Activated T-cell treated with anti-CD3 and anti-CD28 coated beads, Interleukin-2, amount 50 U/mL, for 4 hours (primary cell): Measurements from ENCODE around the gene LMOD2. TPM values are rescaled to one million over a fixed set of nuclear protein-coding genes. Genes with fewer than 3 reads are reported as not detected.

Experiments
- ATAC-seq, 2 donors: fragments of 200-7000 bp; cut with Tn5 transposase; one replicate each; pipeline ENCODE4 v1.10.0; 2021
- DNase-seq: peaks from one replicate; pipeline ENCODE4 v3.0.0-alpha.2; 2020
- H3K27me3 Mint-ChIP-seq: one replicate; pipeline ENCODE4 v1.8.0; 2021; ENCODE audit warnings: low read depth, mixed read lengths
- H3K36me3 Mint-ChIP-seq: one replicate; pipeline ENCODE4 v1.8.0; 2022; ENCODE audit warnings: mixed read lengths; ENCODE audit not compliant: insufficient read depth
- H3K4me1 Mint-ChIP-seq: one replicate; pipeline ENCODE4 v1.8.0; 2021; ENCODE audit warnings: low read depth, mixed read lengths
- H3K4me3 Mint-ChIP-seq: one replicate; pipeline ENCODE4 v1.8.0; 2021; ENCODE audit warnings: mild to moderate bottlenecking, moderate library complexity, mixed read lengths
- H3K9me3 Mint-ChIP-seq: one replicate; pipeline ENCODE4 v1.8.0; 2021; ENCODE audit warnings: mixed read lengths
- total RNA-seq, 3 donors: library from RNA; stranded (reverse); gene quantifications; one replicate each; pipeline ENCODE4 v1.2.1, GENCODE V29; 2021

The LMOD2 gene
- total RNA-seq, 3 donors from 2014 or later = not detected

DNA sequence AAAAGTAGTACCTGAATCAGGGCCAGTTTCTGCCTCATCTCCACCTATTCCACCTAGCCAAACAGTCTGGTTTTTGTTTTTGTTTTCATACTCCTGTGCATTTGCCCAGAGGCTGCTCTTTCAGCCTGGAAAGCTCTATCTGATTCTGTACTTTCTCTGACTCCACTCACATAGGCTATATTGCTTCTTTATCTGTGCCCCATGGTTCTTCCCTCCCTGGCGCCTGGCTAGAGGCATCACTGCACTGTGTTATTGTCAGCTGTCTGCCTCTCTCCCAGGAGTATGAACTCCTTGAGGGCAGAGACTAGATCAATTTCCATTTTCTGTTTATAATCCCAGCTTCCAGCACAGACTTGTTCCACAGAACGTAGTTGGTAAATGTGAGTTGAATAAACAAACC lies 5.1 kb upstream of the LMOD2 start:
- H3K36me3 Mint-ChIP-seq = no peaks in the 10 kb centered on the region
- H3K27me3 Mint-ChIP-seq = peaks cover 17% of the 10 kb centered on the region

GRCh38 chr7:123652406-123652805 lies 3.3 kb upstream of the LMOD2 start:
- peaks cover 12% of the 10 kb centered on the region for H3K27me3 Mint-ChIP-seq
- no peak for DNase-seq

More for the DNA sequence above, 5.1 kb upstream of the LMOD2 start:
- no peak for ATAC-seq
- Mint-ChIP-seq H3K4me3 (no peak overlapping the region), H3K4me1 (no peaks in the 10 kb centered on the region), H3K9me3 (no peaks in the 10 kb centered on the region)
- no peak for DNase-seq

GRCh38 chr7:123653162-123653561 lies 2.5 kb upstream of the LMOD2 start:
- DNase-seq = no peak
- Mint-ChIP-seq H3K27me3 (peaks cover 8% of the 10 kb centered on the region), H3K36me3 (no peaks in the 10 kb centered on the region), H3K9me3 (no peaks in the 10 kb centered on the region), H3K4me1 (no peaks in the 10 kb centered on the region), H3K4me3 (no peak overlapping the region)
- ATAC-seq = no peak

More at GRCh38 chr7:123652406-123652805, 3.3 kb upstream of the LMOD2 start:
- no peak for ATAC-seq
- Mint-ChIP-seq H3K36me3 (no peaks in the 10 kb centered on the region), H3K9me3 (no peaks in the 10 kb centered on the region), H3K4me3 (no peak overlapping the region), H3K4me1 (no peaks in the 10 kb centered on the region)

DNA sequence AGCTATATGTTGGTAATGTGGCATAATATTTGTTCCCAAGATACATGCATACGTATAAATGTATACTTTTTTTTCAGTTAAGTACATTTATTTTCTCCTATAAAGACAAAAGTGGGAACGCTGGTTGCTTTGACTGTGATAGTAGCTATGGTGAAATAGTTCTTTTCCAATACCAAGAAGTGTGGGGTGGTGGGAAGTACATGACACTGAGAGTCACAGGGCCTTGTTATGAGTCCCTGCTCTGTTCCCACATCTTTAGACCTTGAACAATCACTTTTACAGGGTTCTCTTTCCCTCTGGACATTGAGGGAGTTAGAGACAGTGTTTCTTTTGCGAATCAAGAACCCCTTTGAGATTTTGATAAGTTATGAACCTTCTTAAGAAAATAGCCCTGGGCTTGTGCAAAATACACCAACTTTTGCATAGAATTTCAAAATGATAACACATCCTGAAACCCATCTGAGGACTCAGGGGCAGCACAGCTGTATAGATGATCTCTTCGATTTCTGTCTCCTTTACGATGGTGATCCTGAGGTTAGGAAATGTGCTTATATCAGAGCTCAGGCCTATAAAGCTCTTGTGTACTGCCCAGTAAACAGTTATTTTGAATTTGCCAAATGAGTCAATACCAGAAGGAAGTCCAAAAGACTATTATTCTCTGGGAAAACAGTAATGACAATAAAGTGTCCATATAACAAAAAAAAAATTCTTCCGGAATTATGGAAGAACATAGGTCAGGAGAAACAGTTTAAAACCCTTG lies 1.1 kb downstream of the LMOD2 start:
- H3K4me3 Mint-ChIP-seq = no peak overlapping the region
- no peak for ATAC-seq
- no peak for DNase-seq
- H3K36me3 Mint-ChIP-seq = no peaks in the 10 kb centered on the region
- H3K4me1 Mint-ChIP-seq = no peaks in the 10 kb centered on the region
- H3K9me3 Mint-ChIP-seq = no peaks in the 10 kb centered on the region
- H3K27me3 Mint-ChIP-seq = peaks cover 5% of the 10 kb centered on the region

DNA sequence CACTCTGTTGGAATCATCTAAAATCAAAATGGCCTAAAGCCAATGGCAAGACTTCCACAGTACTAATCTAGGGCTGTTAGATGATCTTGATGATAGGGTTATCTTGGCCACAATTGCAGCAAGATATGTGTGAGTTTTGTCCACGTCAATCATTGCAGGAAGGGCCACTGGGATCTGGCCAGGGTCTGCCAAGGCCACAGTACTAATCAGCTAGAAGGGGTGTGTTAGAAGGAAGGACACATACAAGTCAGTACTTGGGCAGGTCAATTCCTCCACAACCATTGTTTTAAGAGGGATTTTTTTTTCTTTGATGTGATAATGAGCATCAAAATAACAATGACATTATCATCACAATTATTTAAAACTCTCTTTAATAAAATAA lies 1.6 kb downstream of the LMOD2 start:
- Mint-ChIP-seq H3K9me3 (no peaks in the 10 kb centered on the region), H3K4me3 (no peak overlapping the region), H3K4me1 (no peaks in the 10 kb centered on the region), H3K36me3 (no peaks in the 10 kb centered on the region), H3K27me3 (peaks cover 5% of the 10 kb centered on the region)
- DNase-seq (no peak), ATAC-seq (no peak)

DNA sequence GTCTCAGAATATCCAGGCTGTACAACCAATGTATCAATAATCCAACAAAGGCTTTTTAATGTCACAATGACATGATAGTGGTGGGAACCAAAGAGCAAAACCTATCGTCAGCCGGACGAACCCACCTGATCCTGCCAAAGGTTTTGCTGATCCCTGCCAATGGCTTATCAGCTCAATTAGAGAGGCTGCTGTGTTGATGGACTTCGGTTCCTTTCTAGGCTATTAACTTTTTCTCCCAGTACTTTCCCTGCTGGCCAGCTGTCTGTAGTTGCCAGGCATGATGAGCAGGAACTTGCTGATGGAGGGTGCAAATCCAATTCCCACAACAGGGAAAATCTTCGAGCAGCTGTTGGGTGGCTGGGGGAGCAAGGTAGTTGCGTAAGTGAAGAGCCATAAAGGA lies 2.4 kb downstream of the LMOD2 start:
- DNase-seq (no peak), ATAC-seq (no peak)
- Mint-ChIP-seq H3K27me3 (peaks cover 10% of the 10 kb centered on the region), H3K36me3 (no peaks in the 10 kb centered on the region), H3K4me1 (no peaks in the 10 kb centered on the region), H3K9me3 (no peaks in the 10 kb centered on the region), H3K4me3 (no peak overlapping the region)

GRCh38 chr7:123660514-123661354 lies 5.1 kb downstream of the LMOD2 start:
- peaks cover 17% of the 10 kb centered on the region for H3K27me3 Mint-ChIP-seq

DNA sequence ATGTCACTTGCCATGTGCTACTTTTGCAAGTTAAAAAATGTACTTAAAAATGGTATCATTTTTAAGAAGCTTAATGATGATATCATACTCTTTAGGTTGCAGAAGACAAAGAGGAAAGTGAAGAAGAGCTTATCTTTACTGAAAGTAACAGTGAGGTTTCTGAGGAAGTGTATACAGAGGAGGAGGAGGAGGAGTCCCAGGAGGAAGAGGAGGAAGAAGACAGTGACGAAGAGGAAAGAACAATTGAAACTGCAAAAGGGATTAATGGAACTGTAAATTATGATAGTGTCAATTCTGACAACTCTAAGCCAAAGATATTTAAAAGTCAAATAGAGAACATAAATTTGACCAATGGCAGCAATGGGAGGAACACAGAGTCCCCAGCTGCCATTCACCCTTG lies 6.1 kb downstream of the LMOD2 start:
- no peak for ATAC-seq
- H3K9me3 Mint-ChIP-seq = no peaks in the 10 kb centered on the region
- peaks cover 17% of the 10 kb centered on the region for H3K27me3 Mint-ChIP-seq
- no peaks in the 10 kb centered on the region for H3K4me1 Mint-ChIP-seq
- H3K4me3 Mint-ChIP-seq = no peak overlapping the region
- DNase-seq = no peak
- no peaks in the 10 kb centered on the region for H3K36me3 Mint-ChIP-seq

More at GRCh38 chr7:123660514-123661354, 5.1 kb downstream of the LMOD2 start:
- ATAC-seq (no peak), DNase-seq (no peak)
- H3K9me3 Mint-ChIP-seq = no peaks in the 10 kb centered on the region
- H3K4me3 Mint-ChIP-seq = no peak overlapping the region
- no peaks in the 10 kb centered on the region for H3K4me1 Mint-ChIP-seq
- no peaks in the 10 kb centered on the region for H3K36me3 Mint-ChIP-seq

- no peaks in the 10 kb centered on the region for H3K9me3 Mint-ChIP-seq
- DNase-seq = no peak
- no peak overlapping the region for H3K4me3 Mint-ChIP-seq
- peaks cover 17% of the 10 kb centered on the region for H3K27me3 Mint-ChIP-seq
- no peaks in the 10 kb centered on the region for H3K36me3 Mint-ChIP-seq
- H3K4me1 Mint-ChIP-seq = no peaks in the 10 kb centered on the region
- no peak for ATAC-seq
These were observed 6.6 kb downstream of the LMOD2 start for GRCh38 chr7:123662293-123662692.

- peaks cover 17% of the 10 kb centered on the region for H3K27me3 Mint-ChIP-seq
- no peak for ATAC-seq
- no peak for DNase-seq
- no peaks in the 10 kb centered on the region for H3K9me3 Mint-ChIP-seq
- no peaks in the 10 kb centered on the region for H3K4me1 Mint-ChIP-seq
- no peak overlapping the region for H3K4me3 Mint-ChIP-seq
- no peaks in the 10 kb centered on the region for H3K36me3 Mint-ChIP-seq
These were observed 7.1 kb downstream of the LMOD2 start for GRCh38 chr7:123662755-123663154.

GRCh38 chr7:123663200-123663599 lies 7.5 kb downstream of the LMOD2 start:
- no peaks in the 10 kb centered on the region for H3K9me3 Mint-ChIP-seq
- ATAC-seq = no peak
- H3K36me3 Mint-ChIP-seq = no peaks in the 10 kb centered on the region
- H3K4me3 Mint-ChIP-seq = no peak overlapping the region
- DNase-seq = no peak
- H3K4me1 Mint-ChIP-seq = no peaks in the 10 kb centered on the region
- peaks cover 17% of the 10 kb centered on the region for H3K27me3 Mint-ChIP-seq

- no peak for DNase-seq
- Mint-ChIP-seq H3K27me3 (peaks cover 13% of the 10 kb centered on the region), H3K9me3 (no peaks in the 10 kb centered on the region), H3K4me3 (no peak overlapping the region), H3K36me3 (no peaks in the 10 kb centered on the region), H3K4me1 (no peaks in the 10 kb centered on the region)
- no peak for ATAC-seq
These were observed 9.5 kb downstream of the LMOD2 start for GRCh38 chr7:123665157-123665556.

- H3K4me1 Mint-ChIP-seq = no peaks in the 10 kb centered on the region
- no peaks in the 10 kb centered on the region for H3K9me3 Mint-ChIP-seq
- DNase-seq = no peak
- peaks cover 13% of the 10 kb centered on the region for H3K27me3 Mint-ChIP-seq
- no peak for ATAC-seq
- no peak overlapping the region for H3K4me3 Mint-ChIP-seq
- no peaks in the 10 kb centered on the region for H3K36me3 Mint-ChIP-seq
These were observed 10.2 kb downstream of the LMOD2 start for GRCh38 chr7:123665896-123666295.

GRCh38 chr7:123666492-123666891 lies 10.8 kb downstream of the LMOD2 start:
- ATAC-seq (no peak), DNase-seq (no peak)
- H3K4me3 Mint-ChIP-seq = no peak overlapping the region
- no peaks in the 10 kb centered on the region for H3K9me3 Mint-ChIP-seq
- H3K27me3 Mint-ChIP-seq = peaks cover 13% of the 10 kb centered on the region
- no peaks in the 10 kb centered on the region for H3K36me3 Mint-ChIP-seq
- H3K4me1 Mint-ChIP-seq = no peaks in the 10 kb centered on the region

DNA sequence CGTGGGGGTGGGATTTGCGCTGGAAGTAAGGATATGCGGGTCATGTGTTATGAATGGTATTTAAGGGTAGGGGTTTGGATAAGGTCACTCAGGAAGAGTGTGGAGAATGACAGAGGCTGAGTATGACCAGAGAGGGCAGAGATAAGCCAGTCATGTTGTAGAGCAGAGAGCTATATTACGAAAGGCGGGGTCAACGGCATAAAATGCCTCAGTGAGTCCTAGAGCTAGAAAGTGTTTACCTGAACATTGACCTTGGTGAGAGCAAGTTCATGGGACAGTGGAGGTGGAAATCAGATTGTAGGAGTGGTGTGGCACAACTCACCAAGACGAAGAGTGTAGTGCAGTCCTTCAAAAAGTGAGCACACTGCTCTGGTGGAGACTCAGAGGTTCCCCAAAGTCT lies 13.8 kb downstream of the LMOD2 start:
- Mint-ChIP-seq H3K9me3 (no peaks in the 10 kb centered on the region), H3K36me3 (no peaks in the 10 kb centered on the region), H3K27me3 (peaks cover 3% of the 10 kb centered on the region), H3K4me1 (no peaks in the 10 kb centered on the region), H3K4me3 (no peak overlapping the region)
- ATAC-seq (no peak), DNase-seq (no peak)
